ENCODE results near the gene ME3. TPM values are rescaled to one million over a fixed set of nuclear protein-coding genes. Genes with fewer than 3 reads are reported as not detected.

The ME3 gene
- polyA plus RNA-seq, 1 experiment = 15.8 TPM

DNA sequence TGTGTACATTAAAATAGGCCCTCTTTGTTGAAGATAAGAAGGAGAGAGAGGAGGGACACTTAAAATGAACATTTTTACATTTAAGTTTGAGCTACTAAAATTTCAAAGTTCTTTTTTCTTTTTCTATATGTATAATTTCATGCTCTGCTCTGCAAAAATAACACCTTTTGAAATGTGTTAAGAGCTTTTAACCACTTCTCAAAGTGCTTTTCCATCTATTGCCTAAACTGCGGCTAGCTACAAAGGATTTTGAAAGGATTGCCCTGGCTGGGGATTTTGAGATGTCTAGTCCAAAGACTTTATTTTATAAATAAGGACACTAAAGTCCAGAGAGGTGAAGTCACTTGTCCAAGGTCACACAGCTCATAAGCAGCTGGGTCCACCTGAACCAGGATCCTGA, 159.3 kb downstream of the ME3 start:
- Histone ChIP-seq H3K4me3 (ENCODE audit: low read depth, low read length) (no peak overlapping the region), H3K36me3 (ENCODE audit: control insufficient read depth, insufficient read depth, low read length) (no peaks in the 10 kb centered on the region), H3K27me3 (ENCODE audit: control insufficient read depth, insufficient read depth, low read length) (no peaks in the 10 kb centered on the region)
- ChIA-PET CTCF (interaction anchor here (0.8 kb wide), 1 partner anchor 21 kb away, joined by 3 read pairs; no protein-coding TSS in a partner anchor), POLR2A (no interaction called here)
- no peak for DNase-seq (ENCODE audit: low read depth)
- TF ChIP-seq CTCF (IDR thresholded peaks at IDR 0.05; ENCODE audit: insufficient read depth, low read depth, low read length) = no peak

- ChIA-PET CTCF (no interaction called here), POLR2A (no interaction called here)
- no peak for DNase-seq (ENCODE audit: low read depth)
- no peak for TF ChIP-seq CTCF (IDR thresholded peaks at IDR 0.05; ENCODE audit: insufficient read depth, low read depth, low read length)
- no peaks in the 10 kb centered on the region for H3K36me3 ChIP-seq (ENCODE audit: control insufficient read depth, insufficient read depth, low read length)
- H3K4me3 ChIP-seq (ENCODE audit: low read depth, low read length) = no peak overlapping the region
- H3K27me3 ChIP-seq (ENCODE audit: control insufficient read depth, insufficient read depth, low read length) = no peaks in the 10 kb centered on the region
Measured at GRCh38 chr11:86511086-86511551, 161.3 kb downstream of the ME3 start.

DNA sequence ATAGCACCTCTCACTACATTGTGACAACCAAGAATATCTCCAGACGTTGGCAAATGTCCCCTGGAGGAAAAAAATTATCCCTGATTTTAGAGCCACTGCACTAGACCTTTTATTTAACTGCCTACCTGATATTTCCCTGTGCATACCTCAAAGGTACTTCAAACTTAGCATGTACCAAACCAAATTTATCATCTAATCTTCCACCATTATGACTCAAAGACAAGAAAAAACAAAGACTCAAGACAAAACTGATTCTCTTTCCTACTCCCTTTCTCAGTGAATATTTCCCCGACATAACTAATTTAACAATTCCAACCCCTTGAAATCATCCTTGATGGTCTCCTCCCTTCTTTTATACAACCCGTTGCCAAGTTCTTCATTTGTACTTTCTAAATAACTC, 161.7 kb downstream of the ME3 start:
- POLR2A ChIA-PET = no interaction called here
- no peaks in the 10 kb centered on the region for H3K36me3 ChIP-seq (ENCODE audit: control insufficient read depth, insufficient read depth, low read length)
- no peaks in the 10 kb centered on the region for H3K27me3 ChIP-seq (ENCODE audit: control insufficient read depth, insufficient read depth, low read length)
- DNase-seq (ENCODE audit: low read depth) = no peak
- no peak for TF ChIP-seq CTCF (IDR thresholded peaks at IDR 0.05; ENCODE audit: insufficient read depth, low read depth, low read length)
- H3K4me3 ChIP-seq (ENCODE audit: low read depth, low read length) = no peak overlapping the region
- CTCF ChIA-PET = no interaction called here

DNA sequence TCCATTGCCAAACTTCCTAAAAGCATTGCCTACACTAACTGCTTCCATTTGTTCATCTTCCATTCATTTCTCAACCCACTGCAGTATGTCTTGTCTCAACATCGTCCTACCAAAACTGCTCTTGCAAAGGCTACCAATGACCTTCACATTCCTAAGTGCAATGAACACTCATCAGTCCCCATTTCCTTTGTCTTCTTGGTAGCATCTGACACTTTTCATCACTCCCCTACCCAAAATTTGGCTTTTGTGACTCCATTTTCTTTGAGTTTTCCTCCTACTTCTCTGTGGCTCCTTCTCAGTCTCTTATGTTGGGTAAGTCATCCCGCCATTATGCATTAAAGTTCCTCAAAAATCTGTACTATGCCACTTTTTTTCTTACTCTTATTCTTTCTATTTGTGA, 162.3 kb downstream of the ME3 start:
- POLR2A ChIA-PET = no interaction called here
- H3K36me3 ChIP-seq (ENCODE audit: control insufficient read depth, insufficient read depth, low read length) = no peaks in the 10 kb centered on the region
- H3K4me3 ChIP-seq (ENCODE audit: low read depth, low read length) = no peak overlapping the region
- no peak for TF ChIP-seq CTCF (IDR thresholded peaks at IDR 0.05; ENCODE audit: insufficient read depth, low read depth, low read length)
- no peaks in the 10 kb centered on the region for H3K27me3 ChIP-seq (ENCODE audit: control insufficient read depth, insufficient read depth, low read length)
- no peak for DNase-seq (ENCODE audit: low read depth)
- CTCF ChIA-PET = no interaction called here

GRCh38 chr11:86509588-86509974, 162.8 kb downstream of the ME3 start:
- no peak for TF ChIP-seq CTCF (IDR thresholded peaks at IDR 0.05; ENCODE audit: insufficient read depth, low read depth, low read length)
- CTCF ChIA-PET = no interaction called here
- H3K4me3 ChIP-seq (ENCODE audit: low read depth, low read length) = no peak overlapping the region
- no peak for DNase-seq (ENCODE audit: low read depth)
- POLR2A ChIA-PET = interaction anchor here (0.6 kb wide), 1 partner anchor 142 kb away, joined by 3 read pairs; no protein-coding TSS in a partner anchor
- no peaks in the 10 kb centered on the region for H3K27me3 ChIP-seq (ENCODE audit: control insufficient read depth, insufficient read depth, low read length)
- no peaks in the 10 kb centered on the region for H3K36me3 ChIP-seq (ENCODE audit: control insufficient read depth, insufficient read depth, low read length)
